ENCODE data around the gene ELANE. TPM values are rescaled to one million over a fixed set of nuclear protein-coding genes. Genes with fewer than 3 reads are reported as not detected.
"Not testable (repeated sequence)": the region's sequence is repeated elsewhere in the genome, so short reads cannot be mapped to it uniquely, and the experiment has no call there.

ELANE gene
- total RNA-seq, 3 donors from 2014 or later, result 0.43 to 1.2 (median 0.77) TPM

GRCh38 chr19:873084-873483 lies 21.0 kb downstream of the ELANE start:
- no peaks in the 10 kb centered on the region for H3K9me3 ChIP-seq
- ATAC-seq, result peak; percentile 69
- H3K4me3 ChIP-seq, result no peak overlapping the region
- H3K36me3 ChIP-seq (ENCODE audit: low read depth), result no peaks in the 10 kb centered on the region
- DNase-seq, result peak; percentile 77 to 88 (median 79)
- intact Hi-C loops (cut with DNase I, micrococcal nuclease), result no loop called here
- no peak for TF ChIP-seq CTCF (IDR thresholded peaks at IDR 0.05)
- H3K4me1 ChIP-seq (ENCODE audit: low read depth), result peaks cover 10% of the 10 kb centered on the region

- Histone ChIP-seq H3K36me3 (ENCODE audit: low read depth) (no peaks in the 10 kb centered on the region), H3K4me3 (no peak overlapping the region), H3K4me1 (ENCODE audit: low read depth) (peaks cover 10% of the 10 kb centered on the region), H3K9me3 (no peaks in the 10 kb centered on the region)
- no peak for TF ChIP-seq CTCF (IDR thresholded peaks at IDR 0.05)
- ATAC-seq (no peak), DNase-seq (peak in 1 of 3 donors; percentile 53)
- intact Hi-C loops (cut with DNase I, micrococcal nuclease), result no loop called here
Measured at GRCh38 chr19:873561-874041, 21.5 kb downstream of the ELANE start.

- TF ChIP-seq CTCF (IDR thresholded peaks at IDR 0.05), result no peak
- no peak overlapping the region for H3K4me3 ChIP-seq
- intact Hi-C loops (cut with DNase I, micrococcal nuclease), result no loop called here
- peaks cover 10% of the 10 kb centered on the region for H3K4me1 ChIP-seq (ENCODE audit: low read depth)
- ATAC-seq (no peak), DNase-seq (no peak)
- H3K36me3 ChIP-seq (ENCODE audit: low read depth), result no peaks in the 10 kb centered on the region
- H3K9me3 ChIP-seq, result no peaks in the 10 kb centered on the region
Measured at GRCh38 chr19:875265-875879, 23.3 kb downstream of the ELANE start.

- Histone ChIP-seq H3K36me3 (ENCODE audit: low read depth) (no peaks in the 10 kb centered on the region), H3K4me3 (no peak overlapping the region)
Measured at GRCh38 chr19:876089-876488, 24.0 kb downstream of the ELANE start.

GRCh38 chr19:876780-877314 lies 24.7 kb downstream of the ELANE start:
- Histone ChIP-seq H3K4me1 (ENCODE audit: low read depth) (peaks cover 9% of the 10 kb centered on the region), H3K36me3 (ENCODE audit: low read depth) (no peaks in the 10 kb centered on the region), H3K4me3 (no peak overlapping the region), H3K9me3 (no peaks in the 10 kb centered on the region)
- TF ChIP-seq CTCF (IDR thresholded peaks at IDR 0.05), result no peak
- DNase-seq, result no peak
- intact Hi-C loops (cut with DNase I, micrococcal nuclease), result no loop called here
- ATAC-seq, result no peak

More at GRCh38 chr19:876089-876488, 24.0 kb downstream of the ELANE start:
- Histone ChIP-seq H3K9me3 (no peaks in the 10 kb centered on the region), H3K4me1 (ENCODE audit: low read depth) (peaks cover 10% of the 10 kb centered on the region)
- TF ChIP-seq CTCF (IDR thresholded peaks at IDR 0.05), result no peak
- DNase-seq, result no peak
- intact Hi-C loops (cut with DNase I, micrococcal nuclease), result no loop called here
- ATAC-seq, result no peak

- H3K4me3 ChIP-seq; DNase-seq; intact Hi-C loops (cut with DNase I, micrococcal nuclease); H3K9me3 ChIP-seq; H3K36me3 ChIP-seq (ENCODE audit: low read depth); H3K4me1 ChIP-seq (ENCODE audit: low read depth); ATAC-seq: not testable (repeated sequence)
Measured at GRCh38 chr19:877992-878660, 26.0 kb downstream of the ELANE start.

- ATAC-seq; H3K4me3 ChIP-seq; intact Hi-C loops (cut with DNase I, micrococcal nuclease); DNase-seq; H3K9me3 ChIP-seq; H3K36me3 ChIP-seq (ENCODE audit: low read depth); H3K4me1 ChIP-seq (ENCODE audit: low read depth): not testable (repeated sequence)
Measured at GRCh38 chr19:878751-879561, 26.9 kb downstream of the ELANE start.

Data from mucosa of descending colon (tissue), 3 donors.